ENCODE results near the gene SNX21.

The SNX21 gene

DNA sequence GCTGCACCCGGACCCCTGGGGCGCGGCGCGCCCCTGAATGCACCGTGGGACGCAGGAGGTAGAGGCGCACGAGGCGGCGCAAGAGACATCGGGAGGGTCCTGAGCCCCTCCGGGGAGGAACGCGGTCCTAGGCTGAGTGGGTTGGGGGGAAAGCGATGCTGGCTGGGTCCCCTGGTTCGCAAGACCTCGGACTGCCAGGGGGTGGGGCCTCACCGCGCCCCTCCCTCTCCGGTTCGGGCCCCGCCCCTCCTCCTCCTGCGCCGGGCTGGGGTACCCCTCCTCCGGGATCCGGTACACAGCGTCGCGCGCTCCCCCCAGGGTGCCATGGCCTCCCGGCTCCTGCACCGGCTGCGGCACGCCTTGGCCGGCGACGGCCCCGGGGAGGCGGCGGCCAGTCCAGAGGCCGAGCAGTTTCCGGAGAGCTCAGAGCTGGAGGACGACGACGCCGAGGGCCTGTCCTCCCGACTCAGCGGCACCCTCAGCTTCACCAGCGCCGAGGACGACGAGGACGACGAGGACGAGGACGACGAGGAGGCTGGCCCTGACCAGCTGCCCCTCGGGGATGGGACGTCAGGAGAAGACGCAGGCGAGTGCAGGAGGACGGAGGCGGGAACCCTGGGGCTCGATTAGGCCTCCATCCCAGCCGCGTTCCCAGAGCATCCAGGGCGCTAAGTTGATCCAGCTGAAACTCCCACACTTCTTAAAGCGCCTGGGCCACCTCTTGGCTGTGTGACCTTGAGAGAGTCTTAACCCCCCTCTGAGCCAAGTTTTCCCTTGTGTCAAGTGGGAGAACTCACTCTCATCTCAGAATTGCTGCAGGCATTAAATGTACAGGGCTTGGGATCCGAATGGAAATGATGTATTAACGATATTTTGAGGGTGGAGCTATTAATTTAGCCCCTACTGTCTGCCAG, 541 bp downstream of the SNX21 start:
- no peak for FAIRE-seq
- TF ChIP-seq POLR2A (IDR thresholded peaks at IDR 0.05; ENCODE audit: low read depth, low read length), result peak; percentile 53; the same call in 1 of the 2 replicates
- DNase-seq (ENCODE audit: insufficient read length, low spot score), result peak; percentile 76

DNA sequence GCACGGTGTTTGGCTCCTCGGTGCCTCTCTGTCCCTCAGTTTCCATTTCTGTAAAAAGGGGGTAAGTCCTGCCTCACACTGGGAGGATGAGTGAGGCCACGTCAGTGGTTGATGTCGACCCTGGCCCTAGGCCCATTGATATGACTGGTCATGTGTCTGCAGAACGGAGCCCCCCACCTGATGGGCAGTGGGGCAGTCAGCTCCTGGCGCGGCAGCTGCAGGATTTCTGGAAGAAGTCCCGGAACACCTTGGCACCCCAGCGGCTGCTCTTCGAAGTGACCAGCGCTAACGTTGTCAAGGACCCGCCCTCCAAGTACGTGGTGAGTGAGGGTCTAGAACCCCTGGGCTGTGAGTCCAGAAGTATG, 1.2 kb downstream of the SNX21 start:
- FAIRE-seq (no peak), DNase-seq (ENCODE audit: insufficient read length, low spot score) (no peak)
- no peak for TF ChIP-seq POLR2A (IDR thresholded peaks at IDR 0.05; ENCODE audit: low read depth, low read length)

DNA sequence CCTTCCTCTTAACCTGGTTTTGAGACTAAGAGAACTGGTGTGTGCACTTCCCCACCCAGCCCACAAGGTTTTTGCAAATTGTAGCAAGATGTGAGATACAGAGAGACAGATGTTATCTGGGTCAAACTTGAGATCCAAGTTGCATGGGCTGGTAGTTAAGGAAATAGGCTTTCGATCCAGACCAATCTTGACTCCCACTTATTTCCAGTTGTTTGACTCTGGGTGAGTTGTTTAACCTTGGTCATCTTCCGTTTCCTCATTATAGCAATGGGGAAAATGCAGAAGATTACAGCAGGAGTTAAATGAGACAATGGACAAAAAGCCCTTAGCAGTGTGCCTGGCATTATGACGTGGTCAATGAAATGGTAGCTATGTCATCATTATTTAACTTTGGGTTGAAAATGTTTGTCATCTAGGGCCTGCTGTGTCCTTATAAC, 1.7 kb downstream of the SNX21 start:
- FAIRE-seq, result no peak
- no peak for TF ChIP-seq POLR2A (IDR thresholded peaks at IDR 0.05; ENCODE audit: low read depth, low read length)
- no peak for DNase-seq (ENCODE audit: insufficient read length, low spot score)

DNA sequence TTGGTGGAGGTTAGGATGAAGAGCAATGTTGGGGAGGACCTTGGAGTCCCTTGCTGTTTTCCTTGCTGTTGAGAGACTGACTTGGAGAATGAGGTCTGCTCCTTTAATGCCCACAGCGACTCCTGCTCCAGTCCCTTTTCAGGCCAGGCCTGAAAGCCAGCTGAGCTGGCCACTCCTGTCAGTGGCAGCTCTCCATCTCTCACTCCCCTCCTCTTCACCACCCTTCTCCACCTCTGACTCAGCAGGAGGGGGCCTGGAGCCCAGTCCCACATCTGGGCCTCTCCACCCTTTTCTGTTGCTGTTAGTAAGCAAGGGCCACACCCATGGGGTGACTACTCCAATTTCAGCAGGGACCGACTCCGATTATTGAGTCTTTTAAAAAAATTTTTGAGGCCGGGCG, 2.2 kb downstream of the SNX21 start:
- no peak for TF ChIP-seq POLR2A (IDR thresholded peaks at IDR 0.05; ENCODE audit: low read depth, low read length)
- FAIRE-seq (no peak), DNase-seq (ENCODE audit: insufficient read length, low spot score) (peak; percentile 69)

DNA sequence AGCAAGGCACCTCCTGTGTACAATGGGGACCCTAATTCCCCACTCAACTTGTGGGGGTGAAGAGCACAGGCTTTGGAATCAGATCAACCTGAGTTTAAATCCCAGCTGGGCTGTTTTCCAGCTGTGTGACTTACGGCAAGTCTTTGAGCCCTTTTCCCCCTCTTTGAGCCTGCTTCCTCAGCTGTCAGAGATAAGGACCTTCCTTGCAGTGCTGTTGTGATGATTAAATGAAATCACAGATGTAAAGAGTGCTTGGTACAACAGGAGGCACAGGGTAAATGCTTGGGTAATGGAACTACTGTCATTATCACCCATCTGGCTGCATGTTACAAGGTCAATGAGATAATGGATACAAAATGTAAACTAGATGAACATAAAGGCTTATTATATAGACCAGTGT, 3.2 kb downstream of the SNX21 start:
- DNase-seq (ENCODE audit: insufficient read length, low spot score) (no peak), FAIRE-seq (no peak)
- TF ChIP-seq POLR2A (IDR thresholded peaks at IDR 0.05; ENCODE audit: low read depth, low read length), result no peak

DNA sequence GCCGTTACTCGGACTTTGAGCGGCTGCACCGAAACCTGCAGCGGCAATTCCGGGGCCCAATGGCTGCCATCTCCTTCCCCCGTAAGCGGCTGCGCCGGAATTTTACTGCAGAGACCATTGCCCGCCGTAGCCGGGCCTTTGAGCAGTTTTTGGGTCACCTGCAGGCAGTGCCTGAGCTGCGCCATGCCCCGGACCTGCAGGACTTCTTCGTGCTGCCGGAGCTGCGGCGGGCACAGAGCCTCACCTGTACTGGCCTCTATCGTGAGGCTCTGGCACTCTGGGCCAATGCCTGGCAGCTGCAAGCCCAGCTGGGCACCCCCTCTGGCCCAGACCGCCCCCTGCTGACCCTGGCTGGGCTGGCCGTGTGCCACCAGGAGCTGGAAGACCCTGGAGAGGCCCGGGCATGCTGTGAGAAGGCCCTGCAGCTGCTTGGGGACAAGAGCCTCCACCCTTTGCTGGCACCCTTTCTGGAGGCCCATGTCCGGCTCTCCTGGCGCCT, 7.2 kb downstream of the SNX21 start:
- DNase-seq (ENCODE audit: insufficient read length, low spot score) (no peak), FAIRE-seq (no peak)
- TF ChIP-seq POLR2A (IDR thresholded peaks at IDR 0.05; ENCODE audit: low read depth, low read length), result no peak

DNA sequence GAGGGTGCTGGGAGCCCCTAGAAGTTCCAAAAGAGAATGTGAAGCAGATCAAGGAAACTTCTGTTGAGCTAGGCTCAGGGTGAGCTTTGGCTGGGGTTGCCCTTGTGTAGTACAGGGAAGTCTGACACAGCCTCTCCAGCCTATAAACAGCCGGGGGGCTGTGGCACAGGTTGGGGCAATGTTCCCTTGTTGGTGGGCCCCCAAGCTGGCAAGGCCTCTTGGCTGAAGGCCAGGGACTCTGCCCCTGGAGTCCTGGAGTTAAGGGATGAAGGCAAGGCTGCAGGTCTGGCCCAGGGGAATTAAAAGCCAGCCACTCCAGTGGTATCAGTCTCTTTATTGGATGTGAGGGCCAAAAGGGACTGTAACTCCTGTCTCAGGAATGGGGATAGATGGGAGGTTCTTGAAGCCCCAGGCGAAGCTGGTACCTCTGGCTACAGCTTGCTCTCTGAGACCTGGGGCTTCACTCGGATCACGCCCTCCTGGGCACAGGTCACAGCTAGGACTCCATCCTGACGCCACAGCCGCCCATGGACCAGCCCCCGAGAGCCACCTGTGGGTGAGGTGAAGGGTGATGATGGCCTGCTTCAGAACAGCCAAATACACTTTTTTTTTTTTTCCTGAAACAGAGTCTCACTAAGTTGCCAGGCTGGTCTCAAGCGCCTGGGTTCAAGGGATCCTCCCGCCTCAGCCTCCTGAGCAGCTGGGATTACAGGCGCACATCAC, 8.0 kb downstream of the SNX21 start:
- no peak for TF ChIP-seq POLR2A (IDR thresholded peaks at IDR 0.05; ENCODE audit: low read depth, low read length)
- FAIRE-seq (no peak), DNase-seq (ENCODE audit: insufficient read length, low spot score) (no peak)

DNA sequence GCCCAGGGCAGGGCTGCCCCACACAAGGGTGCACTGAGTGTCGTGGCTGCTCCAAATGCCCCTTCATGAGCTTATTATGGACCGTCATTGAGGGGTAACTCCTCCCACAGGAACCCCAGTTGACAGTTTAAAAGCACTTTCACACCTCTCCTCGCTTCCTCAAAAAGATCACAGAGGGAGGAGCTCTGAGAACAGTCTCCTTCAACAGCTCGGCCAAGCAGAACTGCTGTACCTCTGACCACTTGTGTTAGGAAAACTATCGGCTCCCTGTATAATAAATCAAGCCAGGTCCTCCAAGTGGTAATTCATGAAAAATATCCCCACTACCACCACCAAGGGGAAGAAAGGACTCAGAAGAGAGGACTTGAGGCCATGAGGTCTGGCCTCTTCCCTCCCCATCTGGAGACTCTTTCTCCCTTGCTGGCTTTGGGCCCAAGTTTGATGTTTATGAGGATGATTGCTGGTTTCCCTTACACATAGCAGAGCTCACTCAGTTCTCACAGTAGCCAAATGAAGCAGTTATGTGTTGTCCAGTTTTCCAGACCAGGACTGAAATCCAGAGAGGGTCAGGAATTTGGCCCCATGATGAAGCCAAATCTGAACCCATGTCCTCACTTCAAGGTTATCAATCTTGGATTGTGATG, 8.7 kb downstream of the SNX21 start:
- no peak for TF ChIP-seq POLR2A (IDR thresholded peaks at IDR 0.05; ENCODE audit: low read depth, low read length)
- no peak for FAIRE-seq

DNA sequence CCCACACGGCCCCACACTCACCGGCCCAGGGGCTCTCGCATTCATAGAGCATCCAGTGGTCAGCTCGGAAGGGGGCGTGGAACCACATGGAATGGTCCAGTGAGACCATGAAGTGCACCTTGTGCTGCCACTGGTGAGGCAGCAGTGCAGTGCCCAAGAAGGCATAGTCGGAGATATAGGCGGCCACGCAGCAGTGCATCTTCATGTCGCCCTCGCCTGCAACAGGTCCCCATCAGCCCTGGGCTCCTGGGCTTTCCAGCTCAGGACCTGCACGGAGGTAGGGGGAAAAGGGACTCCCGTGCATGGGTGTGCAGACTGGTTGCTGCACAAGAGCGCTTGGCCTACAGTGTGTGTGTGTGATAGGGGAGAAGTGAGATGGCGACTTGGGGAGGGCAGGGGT, 9.9 kb downstream of the SNX21 start:
- no peak for FAIRE-seq
- no peak for TF ChIP-seq POLR2A (IDR thresholded peaks at IDR 0.05; ENCODE audit: low read depth, low read length)
- DNase-seq (ENCODE audit: insufficient read length, low spot score), result no peak

More for the DNA sequence above, 8.7 kb downstream of the SNX21 start:
- no peak for DNase-seq (ENCODE audit: insufficient read length, low spot score)

DNA sequence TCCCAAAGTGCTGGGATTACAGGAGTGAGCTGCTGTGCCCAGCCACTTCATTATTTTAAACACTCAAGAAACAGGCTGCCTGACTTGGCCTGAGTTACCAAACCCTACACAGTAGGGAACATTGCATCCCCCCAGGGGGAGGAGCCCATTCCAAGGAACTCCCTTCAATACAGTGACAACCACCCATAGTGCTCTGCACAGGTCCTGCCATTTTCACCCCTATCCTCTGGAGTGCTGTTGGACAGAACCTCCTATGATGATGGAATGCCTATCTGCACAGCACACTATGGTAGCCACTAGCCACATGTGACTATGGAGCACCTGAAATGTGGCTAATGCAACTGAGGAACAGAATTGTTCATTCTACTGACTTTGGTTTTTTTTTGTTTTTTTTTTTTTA, 11.9 kb downstream of the SNX21 start:
- DNase-seq (ENCODE audit: insufficient read length, low spot score) (no peak), FAIRE-seq (no peak)
- no peak for TF ChIP-seq POLR2A (IDR thresholded peaks at IDR 0.05; ENCODE audit: low read depth, low read length)

DNA sequence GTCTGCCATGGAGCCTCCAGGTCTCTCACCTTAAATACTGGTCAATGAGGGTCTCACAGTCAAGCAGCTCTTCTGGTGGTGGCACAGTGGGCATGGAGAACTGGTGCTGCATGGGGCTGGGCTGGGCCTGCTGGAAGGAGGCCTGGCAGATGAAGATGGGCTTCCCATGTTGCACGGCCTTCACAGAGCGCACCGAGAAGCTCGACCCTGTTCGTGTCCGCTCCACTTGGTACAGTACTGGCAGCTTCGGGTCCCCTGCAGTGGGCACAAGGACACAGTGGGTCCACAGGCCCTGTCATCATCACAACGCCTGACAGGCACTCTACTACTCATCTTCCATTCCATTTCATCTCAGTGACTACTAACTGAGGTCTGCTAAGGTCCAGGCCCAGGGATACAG, 14.8 kb downstream of the SNX21 start:
- FAIRE-seq (no peak), DNase-seq (ENCODE audit: insufficient read length, low spot score) (no peak)
- no peak for TF ChIP-seq POLR2A (IDR thresholded peaks at IDR 0.05; ENCODE audit: low read depth, low read length)

DNA sequence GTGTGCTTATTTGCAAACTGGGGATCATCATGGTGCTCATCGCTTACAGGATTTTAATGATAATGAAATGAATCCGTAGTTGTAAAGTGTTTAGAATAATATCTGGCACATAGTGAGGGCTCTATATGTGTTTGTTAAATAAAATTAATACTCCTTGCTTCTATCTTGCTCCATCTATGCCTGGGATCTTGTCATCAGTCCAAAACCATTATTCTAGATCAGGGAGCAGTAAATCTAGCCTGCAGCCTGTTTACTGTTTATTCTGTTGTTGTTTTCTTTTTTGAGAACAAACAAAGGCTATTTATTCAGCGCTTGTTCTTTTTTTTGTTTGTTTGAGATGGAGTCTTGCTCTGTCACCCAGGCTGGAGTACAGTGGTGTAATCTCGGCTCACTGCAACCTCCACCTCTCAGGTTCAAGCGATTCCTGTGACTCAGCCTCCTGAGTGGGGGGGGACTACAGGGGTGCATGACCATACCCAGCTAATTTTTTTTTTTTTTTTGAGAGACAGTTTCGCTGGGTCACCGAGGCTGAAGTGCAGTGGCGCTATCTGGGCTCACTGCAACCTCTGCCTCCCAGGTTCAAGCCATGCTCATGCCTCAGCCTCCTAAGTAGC, 15.5 kb downstream of the SNX21 start:
- DNase-seq (ENCODE audit: insufficient read length, low spot score) (no peak), FAIRE-seq (no peak)
- no peak for TF ChIP-seq POLR2A (IDR thresholded peaks at IDR 0.05; ENCODE audit: low read depth, low read length)

DNA sequence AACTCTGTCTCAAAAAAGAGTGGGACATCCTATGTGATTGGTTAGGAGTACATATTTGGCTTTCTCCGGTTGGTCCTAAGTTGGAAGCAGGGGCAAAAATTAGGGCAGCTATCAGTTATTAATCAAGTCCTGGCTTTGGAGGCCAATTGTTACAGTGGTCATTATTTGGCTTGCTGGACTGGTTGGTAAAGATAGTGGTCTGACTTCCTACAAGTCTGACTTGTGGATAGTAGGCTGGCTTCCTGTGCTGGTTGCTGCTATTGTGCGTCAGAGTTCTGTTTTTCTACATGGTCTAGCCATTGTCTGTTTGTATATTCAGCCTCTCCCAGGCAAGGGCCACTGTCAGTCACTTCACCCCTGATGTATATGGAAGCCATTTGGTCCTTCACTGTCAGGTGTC, 16.6 kb downstream of the SNX21 start:
- DNase-seq (ENCODE audit: insufficient read length, low spot score) (no peak), FAIRE-seq (no peak)
- no peak for TF ChIP-seq POLR2A (IDR thresholded peaks at IDR 0.05; ENCODE audit: low read depth, low read length)

DNA sequence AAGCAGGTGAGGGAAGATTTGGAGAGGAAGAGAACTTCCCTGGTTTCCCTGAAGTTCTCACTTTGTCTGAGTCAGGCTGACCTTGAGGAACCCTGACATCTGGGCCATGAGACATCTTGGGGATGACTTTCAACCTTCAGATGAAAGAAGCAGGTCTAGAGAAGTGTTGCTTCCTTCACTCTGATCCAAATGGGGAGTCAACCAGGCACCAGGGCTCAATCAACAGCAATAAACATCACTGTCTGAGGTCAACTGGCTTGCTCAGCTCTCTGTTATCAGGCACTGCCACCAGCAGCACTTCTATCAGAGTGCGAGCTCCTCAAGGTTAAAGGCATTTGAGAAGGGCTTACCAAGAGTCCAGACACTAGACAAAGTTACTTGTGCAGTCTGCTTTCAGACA, 17.3 kb downstream of the SNX21 start:
- DNase-seq (ENCODE audit: insufficient read length, low spot score) (no peak), FAIRE-seq (no peak)
- TF ChIP-seq POLR2A (IDR thresholded peaks at IDR 0.05; ENCODE audit: low read depth, low read length), result no peak

Measured in H54 (cell line).